Natural killer cell (primary cell): ENCODE results near the gene MGLL. TPM values are rescaled to one million over a fixed set of nuclear protein-coding genes. Genes with fewer than 3 reads are reported as not detected.

ENCODE experiments used
- ATAC-seq, 3 donors: fragments of 150-1000 bp in 2 of 3; fragments of 200-7000 bp in 1 of 3; cut with Tn5 transposase; 1 replicate in 1 of 3; 2 replicates in 2 of 3; pipeline ENCODE4 v1.10.0; 2021; ENCODE audit warnings: mild to moderate bottlenecking in 2 of 3, moderate library complexity in 2 of 3
- DNase-seq, 2 donors: peaks; one replicate each; pipeline versions ENCODE4 v3.0.0 to v3.0.0-alpha.2; 2013 to 2021; ENCODE audit warnings: mixed read lengths in 1 of 2
- H3K27ac ChIP-seq: one replicate; pipeline ENCODE4 v1.5.1; 2013; ENCODE audit warnings: mild to moderate bottlenecking, low read length
- H3K27me3 ChIP-seq: one replicate; pipeline ENCODE4 v1.6.1; 2013; ENCODE audit warnings: low read length; ENCODE audit not compliant: control insufficient read depth, insufficient read depth
- H3K36me3 ChIP-seq: one replicate; pipeline ENCODE4 v1.6.1; 2013; ENCODE audit warnings: low read length; ENCODE audit not compliant: control insufficient read depth, insufficient read depth
- H3K4me1 ChIP-seq: one replicate; pipeline ENCODE4 v1.6.1; 2013; ENCODE audit warnings: low read length; ENCODE audit not compliant: control insufficient read depth, insufficient read depth
- H3K4me3 ChIP-seq: one replicate; pipeline ENCODE4 v1.5.1; 2013; ENCODE audit warnings: low read length
- H3K9me3 ChIP-seq: one replicate; pipeline ENCODE4 v1.6.1; 2013; ENCODE audit warnings: low read length; ENCODE audit not compliant: control insufficient read depth, insufficient read depth
- H3K27ac Mint-ChIP-seq, 2 donors: one replicate each; pipeline ENCODE4 v1.8.0; 2022; ENCODE audit warnings: mild to moderate bottlenecking in 2 of 2, mixed read lengths in 2 of 2, moderate library complexity in 1 of 2
- H3K27me3 Mint-ChIP-seq, 2 donors: one replicate each; pipeline ENCODE4 v1.8.0; 2022; ENCODE audit warnings: low read depth in 2 of 2, mixed read lengths in 2 of 2
- H3K36me3 Mint-ChIP-seq: one replicate; pipeline ENCODE4 v1.8.0; 2022; ENCODE audit warnings: mixed read lengths
- H3K4me1 Mint-ChIP-seq, 2 donors: one replicate each; pipeline ENCODE4 v1.8.0; 2022; ENCODE audit warnings: mixed read lengths in 2 of 2
- H3K4me3 Mint-ChIP-seq: one replicate; pipeline ENCODE4 v1.8.0; 2022; ENCODE audit warnings: mild to moderate bottlenecking, moderate library complexity, mixed read lengths
- H3K9me3 Mint-ChIP-seq, 2 donors: one replicate each; pipeline ENCODE4 v1.8.0; 2022; ENCODE audit warnings: mixed read lengths in 2 of 2
- CTCF ChIP-seq: fragments of 200-600 bp; IDR thresholded peaks from one replicate; pipeline ENCODE4 v1.8.0; 2022; ENCODE audit warnings: antibody characterized with exemption
- WGBS: methylation state at CpG from one replicate; pipeline ENCODE4 v1.1.7; 2013; ENCODE audit warnings: missing lambda C conversion rate; ENCODE audit not compliant: insufficient coverage; 5-methylcytosine and 5-hydroxymethylcytosine counted together
- intact Hi-C: fragments of 100-400 bp; cut with micrococcal nuclease; formaldehyde crosslinking; loops from one replicate; pipeline ENCODE4 v1.14.2; 2022
- total RNA-seq, 4 donors: library from RNA; stranded (reverse); fragments of 120-200 nt in 1 of 4; gene quantifications; one replicate each; pipeline versions ENCODE4 v1.2.3 to v1.2.4, GENCODE V29; 2013 to 2022

Gene MGLL
- total RNA-seq, 3 donors from 2014 or later (not counting 1 experiment from before 2014, with no cell fraction given), result 2.7 to 4.6 (median 3.0) TPM

DNA sequence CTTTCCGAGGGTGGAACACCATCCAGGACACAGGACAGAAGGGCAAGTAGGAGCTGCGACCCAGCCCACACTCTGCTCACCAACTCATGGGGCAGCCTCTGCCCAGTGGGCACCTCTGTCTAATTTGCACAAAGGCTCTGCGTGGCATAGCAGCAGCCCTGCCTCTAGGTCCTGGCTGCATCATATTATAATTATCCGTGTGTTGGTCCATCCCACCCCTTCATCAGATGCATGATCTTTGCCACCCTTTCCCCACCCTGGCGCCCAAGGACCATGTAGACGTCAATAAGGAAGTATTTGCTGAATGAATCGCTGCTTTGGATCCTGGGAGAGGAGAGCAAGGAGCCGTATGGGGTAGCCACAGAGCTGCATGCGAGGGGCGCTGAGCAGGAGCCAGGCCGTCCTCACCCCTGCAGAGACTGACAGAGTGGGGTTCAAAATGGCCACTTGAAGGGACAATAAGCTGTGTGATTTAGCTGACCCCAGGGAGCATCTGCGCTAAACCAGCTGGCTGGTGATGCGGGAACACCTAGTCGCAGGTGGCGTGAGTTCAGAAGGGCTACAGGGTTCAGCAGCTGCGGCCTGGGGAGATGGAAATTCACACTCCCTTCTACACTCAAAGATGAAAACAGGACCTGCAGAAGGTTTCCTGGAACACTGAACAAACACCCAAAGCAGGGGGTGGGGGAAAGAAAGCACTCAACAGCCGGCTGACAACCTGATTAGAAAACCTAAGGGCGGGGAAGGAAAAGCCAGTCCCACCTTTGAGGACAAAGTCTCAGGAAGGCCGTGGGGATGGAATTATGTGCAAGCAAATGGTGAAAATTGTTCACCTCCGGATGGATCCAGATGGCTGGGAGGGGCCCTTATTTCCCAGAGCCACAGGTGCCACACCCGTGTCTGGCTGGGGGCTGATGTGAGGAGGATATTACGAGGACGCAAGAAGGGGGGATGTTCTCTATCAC is 6.4 kb downstream of the MGLL start:
- no peaks in the 10 kb centered on the region for H3K36me3 ChIP-seq
- H3K9me3 Mint-ChIP-seq, result no peaks in the 10 kb centered on the region
- peaks cover 0 to 8% of the 10 kb centered on the region in 2 donors for H3K4me1 Mint-ChIP-seq
- H3K9me3 ChIP-seq, result no peaks in the 10 kb centered on the region
- H3K4me3 Mint-ChIP-seq, result no peak overlapping the region
- H3K4me3 ChIP-seq, result no peak overlapping the region
- peaks cover 3% of the 10 kb centered on the region for H3K4me1 ChIP-seq
- TF ChIP-seq CTCF, result no peak
- no peaks in the 10 kb centered on the region for H3K36me3 Mint-ChIP-seq
- peaks cover 10% of the 10 kb centered on the region in 2 donors for H3K27me3 Mint-ChIP-seq
- WGBS, result 95% methylated on average over 22 of the region's 23 CpGs
- intact Hi-C loops, result no loop called here
- no peak for ATAC-seq
- DNase-seq, result no peak
- H3K27me3 ChIP-seq, result no peaks in the 10 kb centered on the region
- no peak overlapping the region for H3K27ac Mint-ChIP-seq
- H3K27ac ChIP-seq, result no peak overlapping the region

- no peaks in the 10 kb centered on the region for H3K27me3 ChIP-seq
- ATAC-seq (no peak), DNase-seq (no peak)
- intact Hi-C loops, result no loop called here
- TF ChIP-seq CTCF, result no peak
- no peaks in the 10 kb centered on the region for H3K36me3 ChIP-seq
- 85% methylated on average over 3 of the region's 7 CpGs for WGBS
- Mint-ChIP-seq H3K4me3 (no peak overlapping the region), H3K9me3 (no peaks in the 10 kb centered on the region), H3K4me1 (no peaks in the 10 kb centered on the region), H3K27me3 (peaks cover 1 to 2% of the 10 kb centered on the region in 2 donors), H3K27ac (no peak overlapping the region), H3K36me3 (no peaks in the 10 kb centered on the region)
- H3K4me3 ChIP-seq, result no peak overlapping the region
- peaks cover 3% of the 10 kb centered on the region for H3K4me1 ChIP-seq
- no peak overlapping the region for H3K27ac ChIP-seq
- H3K9me3 ChIP-seq, result no peaks in the 10 kb centered on the region
These were observed 7.3 kb downstream of the MGLL start for GRCh38 chr3:127815001-127815400.

GRCh38 chr3:127814325-127814781 is 8.0 kb downstream of the MGLL start:
- intact Hi-C loops, result no loop called here
- Histone ChIP-seq H3K27ac (no peak overlapping the region), H3K27me3 (no peaks in the 10 kb centered on the region), H3K9me3 (no peaks in the 10 kb centered on the region), H3K36me3 (no peaks in the 10 kb centered on the region), H3K4me3 (no peak overlapping the region), H3K4me1 (peaks cover 3% of the 10 kb centered on the region)
- no peaks in the 10 kb centered on the region for H3K36me3 Mint-ChIP-seq
- no peak overlapping the region for H3K4me3 Mint-ChIP-seq
- no peak overlapping the region for H3K27ac Mint-ChIP-seq
- DNase-seq (no peak), ATAC-seq (no peak)
- H3K4me1 Mint-ChIP-seq, result no peaks in the 10 kb centered on the region
- WGBS, result 94% methylated on average over 2 of the region's 2 CpGs
- no peaks in the 10 kb centered on the region for H3K9me3 Mint-ChIP-seq
- H3K27me3 Mint-ChIP-seq, result no peaks in the 10 kb centered on the region
- no peak for TF ChIP-seq CTCF
